ENCODE results near the gene OSBPL8.
"Not testable (repeated sequence)": the region's sequence is repeated elsewhere in the genome, so short reads cannot be mapped to it uniquely, and the experiment has no call there.

The OSBPL8 gene

DNA sequence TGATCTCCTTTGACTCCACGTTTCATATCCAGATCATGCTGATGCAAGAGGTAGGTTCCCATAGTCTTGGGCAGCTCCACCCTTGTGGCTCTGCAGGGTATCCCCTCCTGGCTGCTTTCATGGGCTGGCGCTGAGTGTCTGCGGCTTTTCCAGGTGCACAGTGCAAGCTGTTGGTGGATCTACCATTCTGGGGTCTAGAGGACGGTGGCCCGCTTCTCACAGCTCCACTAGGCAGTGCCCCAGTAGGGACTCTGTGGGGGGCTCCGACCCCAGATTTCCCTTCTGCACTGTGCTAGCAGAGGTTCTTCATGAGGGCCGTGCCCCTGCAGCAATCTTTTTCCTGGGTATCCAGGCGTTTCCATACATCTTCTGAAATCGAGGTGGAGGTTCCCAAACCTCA is 199.3 kb downstream of the OSBPL8 start:
- no peak for DNase-seq (ENCODE audit: low spot score)

DNA sequence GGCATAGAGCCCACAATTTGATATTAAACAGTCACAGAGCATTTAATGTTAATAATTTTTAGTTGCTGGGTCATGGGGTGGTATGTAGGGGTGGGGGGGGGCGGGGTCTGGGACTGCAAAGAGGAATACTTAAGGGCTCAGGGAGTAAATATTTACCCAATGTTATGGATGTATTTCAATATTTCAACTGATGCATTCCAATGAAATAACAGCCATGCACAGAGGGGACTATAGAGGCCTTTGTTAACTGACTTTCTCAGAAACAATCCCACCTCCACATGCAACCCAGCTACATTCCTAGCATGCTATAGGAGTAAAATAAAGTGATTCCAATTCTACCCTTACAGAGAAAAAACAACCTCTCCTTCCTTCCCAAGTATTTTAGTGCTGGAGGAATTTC is 203.5 kb downstream of the OSBPL8 start:
- DNase-seq (ENCODE audit: low spot score): no peak

DNA sequence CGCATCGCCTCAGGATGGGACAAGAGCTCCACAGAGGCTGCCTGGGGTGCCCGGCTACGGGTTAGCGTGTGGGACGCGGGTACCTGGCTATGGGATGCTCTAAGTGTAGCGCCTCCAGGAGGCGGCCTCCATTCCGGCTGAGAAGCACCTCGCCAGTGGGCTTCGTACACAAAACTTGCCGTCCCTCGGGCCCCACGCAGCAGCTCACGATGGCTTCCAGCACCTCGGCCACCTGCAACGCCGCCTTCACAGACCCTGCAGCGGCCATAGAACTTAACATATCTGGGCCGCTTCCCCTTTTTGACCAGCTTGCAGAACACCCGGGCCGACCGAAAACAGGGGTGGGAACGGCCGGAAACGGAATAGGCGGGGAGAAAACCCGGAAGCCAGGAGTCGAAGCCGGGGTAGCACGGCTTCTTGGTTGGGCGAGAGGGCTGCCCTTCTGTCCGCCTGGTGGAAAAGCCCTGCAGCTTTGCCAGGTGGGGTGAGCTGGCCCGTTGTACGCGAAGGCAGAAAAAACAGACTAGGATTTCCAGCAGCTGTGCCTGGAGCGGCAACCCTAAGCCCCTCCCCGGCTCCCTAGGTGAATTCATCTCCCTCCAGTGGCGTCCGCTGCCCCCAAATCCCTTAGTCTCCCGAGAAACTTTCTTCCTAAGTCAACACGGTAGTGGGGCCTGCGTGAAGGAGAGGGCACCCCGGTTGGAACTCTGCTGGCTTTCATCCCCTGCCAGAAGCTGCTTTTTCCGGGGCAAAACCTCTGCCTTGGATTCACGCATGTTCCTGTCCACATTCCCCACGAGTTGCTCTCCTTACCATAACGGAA is 211.3 kb downstream of the OSBPL8 start, which contains the start of gene BBS10:
Gene BBS10 (minus strand): TSS at position 337 of the 823 bp plus-strand sequence. CDS start 57 bp downstream, at position 280.
- peak; percentile 92 for DNase-seq (ENCODE audit: low spot score)

DNA sequence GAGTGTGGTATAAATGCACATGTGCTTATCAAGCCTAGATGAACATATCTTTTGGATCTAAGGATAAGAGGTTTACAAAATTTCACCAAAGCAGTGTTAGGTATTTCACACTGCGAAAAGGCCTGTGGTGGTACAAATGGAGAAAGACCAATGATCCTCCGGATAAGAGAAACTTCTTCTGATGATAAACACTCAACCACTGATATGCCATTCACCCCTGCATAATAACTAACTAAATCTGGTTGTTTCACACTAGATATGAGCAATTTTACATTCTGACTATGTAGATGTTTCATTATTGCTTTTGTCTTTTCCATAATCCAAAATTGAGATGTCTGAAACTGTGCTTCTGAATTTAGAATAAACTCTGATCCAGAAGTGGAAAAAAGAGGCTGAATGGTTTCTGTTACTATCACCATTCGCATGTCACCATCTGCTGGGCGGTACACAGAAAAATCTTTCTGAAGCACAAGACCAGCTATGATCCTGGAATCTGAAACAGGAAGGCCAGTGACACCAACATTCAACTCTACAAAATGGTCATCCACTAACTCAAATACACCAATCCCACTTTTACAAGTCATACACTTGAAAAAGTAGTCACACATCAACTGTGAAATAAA is 212.7 kb downstream of the OSBPL8 start:
- peak; percentile 80 for DNase-seq (ENCODE audit: low spot score)

- no peak for DNase-seq (ENCODE audit: low spot score)
Measured at GRCh38 chr12:76346236-76346635, 213.3 kb downstream of the OSBPL8 start.

DNA sequence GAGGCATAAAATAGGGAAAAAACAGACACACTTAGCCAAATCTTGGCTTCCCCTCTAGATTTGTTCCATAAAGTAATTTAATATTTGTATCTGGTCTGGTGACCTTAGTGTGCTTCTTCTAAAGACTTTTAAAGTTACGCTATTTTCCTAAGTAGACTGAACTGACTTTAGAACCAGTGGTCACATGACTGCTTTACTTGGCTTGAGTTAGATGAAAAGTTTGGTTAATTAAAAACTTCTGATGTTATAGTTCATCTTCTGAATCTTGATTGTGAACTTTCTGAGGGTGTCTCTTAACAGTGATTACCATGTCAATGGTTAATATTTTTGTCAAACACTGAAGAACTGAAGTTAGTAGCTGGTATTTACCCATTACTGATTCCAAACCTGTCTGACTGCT is 214.0 kb downstream of the OSBPL8 start:
- DNase-seq (ENCODE audit: low spot score): no peak

- DNase-seq (ENCODE audit: low spot score): no peak
Measured at GRCh38 chr12:76341436-76342030, 218.0 kb downstream of the OSBPL8 start.

DNA sequence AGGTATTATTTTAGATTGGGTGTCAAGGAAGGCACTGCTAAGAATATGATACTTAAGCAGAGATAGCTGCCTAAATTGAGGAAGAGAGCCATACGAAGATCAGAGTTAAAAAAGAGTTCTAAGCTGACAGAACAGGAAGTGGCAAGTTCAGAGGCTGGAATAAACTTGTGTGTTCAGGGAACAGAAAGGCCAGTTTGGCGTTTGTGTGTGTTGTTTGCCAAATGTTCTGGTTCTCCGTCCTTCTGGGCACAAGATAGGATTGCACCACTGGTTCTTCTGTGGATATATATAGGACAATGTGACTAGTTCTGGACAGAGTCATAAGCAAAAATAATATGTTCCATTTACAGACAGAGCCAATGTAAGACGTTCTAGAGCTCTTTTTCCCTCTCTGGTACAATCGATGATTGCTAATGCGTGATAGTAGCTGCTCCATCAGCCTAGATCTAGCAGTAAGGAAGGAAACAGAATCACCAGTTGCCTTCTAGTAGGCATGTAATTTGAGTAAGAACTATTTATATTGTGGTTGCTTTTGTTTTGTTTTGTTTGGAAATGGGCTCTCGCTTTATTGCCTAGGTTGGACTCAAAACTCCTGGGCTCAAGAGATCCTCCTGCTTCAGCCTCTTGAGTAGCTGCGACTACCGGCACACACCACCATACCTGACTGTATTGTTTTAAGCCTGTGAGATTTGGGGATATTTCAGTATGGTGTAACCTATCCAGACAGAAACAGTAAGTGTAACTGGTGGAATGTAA is 218.7 kb downstream of the OSBPL8 start:
- no peak for DNase-seq (ENCODE audit: low spot score)

GRCh38 chr12:76337583-76337982 is 222.0 kb downstream of the OSBPL8 start:
- DNase-seq (ENCODE audit: low spot score): no peak

GRCh38 chr12:76332606-76333005 is 227.0 kb downstream of the OSBPL8 start:
- no peak for DNase-seq (ENCODE audit: low spot score)

GRCh38 chr12:76329606-76330005 is 230.0 kb downstream of the OSBPL8 start:
- no peak for DNase-seq (ENCODE audit: low spot score)

GRCh38 chr12:76329159-76329558 is 230.4 kb downstream of the OSBPL8 start:
- DNase-seq (ENCODE audit: low spot score): no peak

DNA sequence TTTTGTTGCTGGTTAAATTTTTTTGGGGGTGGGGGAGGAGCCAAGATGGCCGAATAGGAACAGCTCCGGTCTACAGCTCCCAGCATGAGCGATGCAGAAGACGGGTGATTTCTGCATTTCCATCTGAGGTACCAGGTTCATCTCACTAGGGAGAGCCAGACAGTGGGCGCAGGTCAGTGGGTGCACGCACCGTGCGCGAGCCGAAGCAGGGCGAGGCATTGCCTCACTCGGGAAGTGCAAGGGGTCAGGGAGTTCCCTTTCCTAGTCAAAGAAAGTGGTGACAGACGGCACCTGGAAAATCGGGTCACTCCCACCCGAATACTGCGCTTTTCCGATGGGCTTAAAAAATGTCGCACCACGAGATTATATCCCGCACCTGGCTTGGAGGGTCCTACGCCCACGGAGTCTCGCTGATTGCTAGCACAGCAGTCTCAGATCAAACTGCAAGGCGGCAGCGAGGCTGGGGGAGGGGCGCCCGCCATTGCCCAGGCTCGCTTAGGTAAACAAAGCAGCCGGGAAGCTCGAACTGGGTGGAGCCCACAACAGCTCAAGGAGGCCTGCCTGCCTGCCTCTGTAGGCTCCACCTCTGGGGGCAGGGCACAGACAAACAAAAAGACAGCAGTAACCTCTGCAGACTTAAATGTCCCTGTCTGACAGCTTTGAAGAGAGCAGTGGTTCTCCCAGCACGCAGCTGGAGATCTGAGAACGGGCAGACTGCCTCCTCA is 239.8 kb downstream of the OSBPL8 start:
- DNase-seq (ENCODE audit: low spot score): not testable (repeated sequence)

DNA sequence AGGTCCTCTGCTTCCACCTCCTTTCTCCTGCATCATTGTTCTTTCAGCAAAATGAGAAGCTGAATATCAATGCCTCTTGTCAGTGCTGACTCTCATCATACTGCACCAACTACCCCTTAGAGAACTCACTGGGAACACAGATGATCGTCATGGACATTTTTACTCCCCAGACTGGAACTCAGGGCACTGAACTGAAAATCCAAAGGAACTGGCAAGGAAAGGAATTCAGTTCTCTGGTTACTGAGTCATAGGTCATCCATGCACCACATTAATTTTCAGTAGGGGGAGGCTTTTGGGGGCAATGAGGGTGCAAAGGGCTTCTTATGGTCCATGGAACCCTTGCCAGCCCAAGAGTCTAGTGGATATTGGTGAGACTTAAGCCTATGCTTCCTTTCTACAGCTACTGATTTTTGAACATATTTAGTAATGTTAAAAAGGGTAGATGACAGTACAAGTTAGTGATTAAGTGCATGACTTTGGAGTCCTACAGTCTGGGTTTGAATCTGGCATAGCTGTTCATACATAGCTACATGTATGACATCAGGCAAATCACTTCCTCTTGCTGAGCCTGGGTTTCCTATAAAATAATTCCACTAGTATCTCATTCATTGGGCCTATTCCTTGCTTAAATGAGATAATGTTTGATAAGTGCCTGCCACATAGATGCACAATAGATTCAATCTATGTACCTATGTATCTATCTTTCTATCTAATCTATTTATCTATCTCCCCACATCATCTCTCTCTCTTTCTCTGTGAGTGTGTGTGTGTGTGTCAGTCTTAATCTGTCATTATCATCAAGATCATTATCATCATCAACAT is 240.6 kb downstream of the OSBPL8 start:
- DNase-seq (ENCODE audit: low spot score): no peak

DNA sequence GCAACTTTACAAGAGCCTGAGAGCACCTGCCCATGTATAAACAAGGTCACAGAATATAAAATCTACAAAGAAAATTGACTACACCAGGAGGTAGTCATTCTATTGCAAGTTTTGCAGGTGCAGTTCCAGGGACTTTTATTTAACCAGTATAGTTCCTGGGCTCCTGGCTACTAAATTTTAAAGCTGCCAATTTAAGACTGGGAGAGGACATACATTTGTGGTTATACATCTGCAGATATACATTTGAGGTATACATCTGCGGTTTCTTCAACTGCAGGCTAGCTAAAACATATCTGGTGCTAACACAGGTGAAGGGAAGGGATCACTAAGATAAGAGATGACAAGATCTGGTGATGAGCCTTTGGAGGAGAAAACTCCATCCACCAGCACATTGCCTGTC is 241.6 kb downstream of the OSBPL8 start:
- no peak for DNase-seq (ENCODE audit: low spot score)

GRCh38 chr12:76316468-76316867 is 243.1 kb downstream of the OSBPL8 start:
- no peak for DNase-seq (ENCODE audit: low spot score)

GRCh38 chr12:76313299-76313698 is 246.3 kb downstream of the OSBPL8 start:
- no peak for DNase-seq (ENCODE audit: low spot score)

DNA sequence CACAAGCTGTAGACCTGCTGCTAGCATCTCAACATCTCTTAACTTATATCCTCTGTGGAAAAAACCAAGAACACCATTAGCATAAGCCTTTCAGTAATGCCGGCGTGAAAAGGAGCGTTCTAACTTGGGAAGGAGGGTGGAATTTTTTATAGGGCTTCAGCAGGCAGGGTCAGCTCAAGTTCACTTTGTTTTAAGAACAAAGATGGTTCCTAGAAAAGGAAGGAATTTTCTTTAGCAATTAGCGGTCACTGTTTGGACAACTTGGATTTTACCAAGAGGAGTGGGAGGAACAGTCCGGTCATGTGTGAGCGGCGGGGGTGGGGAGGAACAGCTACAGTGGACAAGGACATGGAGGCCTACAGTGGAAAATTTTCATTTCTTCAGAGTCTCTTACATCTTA is 247.3 kb downstream of the OSBPL8 start:
- DNase-seq (ENCODE audit: low spot score): no peak

DNA sequence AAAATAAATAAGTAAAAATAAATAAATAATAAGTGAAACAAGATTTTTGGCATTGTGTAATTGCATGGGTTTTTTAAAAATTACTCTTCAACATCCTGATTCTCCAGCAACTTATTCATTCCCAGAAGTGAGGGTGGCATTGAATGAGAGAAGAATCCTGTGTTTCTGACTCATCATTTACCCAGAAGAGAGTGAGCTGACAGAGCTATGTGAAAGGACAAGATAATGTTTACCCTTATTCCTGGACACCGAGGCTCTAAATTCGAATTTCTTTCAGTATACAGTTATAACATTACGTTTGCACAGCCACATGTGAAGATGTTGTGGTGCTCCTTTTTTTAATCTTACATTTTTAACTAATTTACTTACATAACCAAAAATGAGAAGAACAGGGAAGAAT is 247.8 kb downstream of the OSBPL8 start:
- no peak for DNase-seq (ENCODE audit: low spot score)

- DNase-seq (ENCODE audit: low spot score): no peak
Measured at GRCh38 chr12:76310110-76310509, 249.5 kb downstream of the OSBPL8 start.

GRCh38 chr12:76308866-76309265 is 250.7 kb downstream of the OSBPL8 start:
- DNase-seq (ENCODE audit: low spot score): no peak
